GM19193 (cell line): ENCODE results near the gene FPR3.

ENCODE experiments used
- POLR2A ChIP-seq: IDR thresholded peaks from 4 replicates; pipeline ENCODE4 v1.6.1; 2011; ENCODE audit not compliant: insufficient read depth, insufficient read length; ENCODE audit errors: extremely low read depth

Gene FPR3

GRCh38 chr19:51797480-51797879, 2.5 kb downstream of the FPR3 start:
- no peak for TF ChIP-seq POLR2A

- no peak for TF ChIP-seq POLR2A
These were observed 3.1 kb downstream of the FPR3 start for GRCh38 chr19:51798062-51798461.

DNA sequence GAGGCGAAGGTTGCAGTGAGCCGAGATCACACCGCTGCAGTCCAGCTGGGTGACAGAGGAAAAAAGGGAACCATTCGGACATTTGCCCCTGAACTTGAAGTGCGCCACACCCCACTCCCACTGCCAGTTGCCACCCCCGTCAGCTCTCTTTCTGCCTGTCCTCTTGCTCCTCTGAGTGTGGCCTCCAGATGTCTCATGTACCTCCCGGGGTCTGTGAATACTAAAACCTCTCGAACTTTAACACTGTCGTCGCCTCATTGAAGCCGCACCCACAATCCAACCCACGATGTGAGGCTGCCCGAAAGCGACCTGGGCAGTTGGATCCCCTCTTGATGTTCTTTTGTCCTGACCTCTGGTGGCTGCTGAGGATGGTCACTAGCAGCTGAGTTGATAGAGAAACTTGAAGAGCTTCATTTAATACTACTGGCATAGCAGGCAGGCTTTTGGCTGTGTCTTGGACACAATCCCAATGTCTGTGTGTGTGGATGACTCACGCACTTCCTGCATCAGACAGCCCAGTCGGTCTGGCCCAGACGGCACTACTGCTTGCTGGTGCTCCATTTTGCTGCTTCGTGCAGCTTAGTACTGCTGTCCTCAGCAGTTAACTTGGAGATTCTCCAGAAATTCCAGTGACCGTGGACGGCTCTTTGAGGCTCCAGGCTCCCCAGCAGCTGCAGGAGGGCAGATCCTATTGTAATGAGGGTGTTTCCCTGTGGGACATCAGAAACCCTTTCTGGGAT, 4.2 kb downstream of the FPR3 start:
- no peak for TF ChIP-seq POLR2A

DNA sequence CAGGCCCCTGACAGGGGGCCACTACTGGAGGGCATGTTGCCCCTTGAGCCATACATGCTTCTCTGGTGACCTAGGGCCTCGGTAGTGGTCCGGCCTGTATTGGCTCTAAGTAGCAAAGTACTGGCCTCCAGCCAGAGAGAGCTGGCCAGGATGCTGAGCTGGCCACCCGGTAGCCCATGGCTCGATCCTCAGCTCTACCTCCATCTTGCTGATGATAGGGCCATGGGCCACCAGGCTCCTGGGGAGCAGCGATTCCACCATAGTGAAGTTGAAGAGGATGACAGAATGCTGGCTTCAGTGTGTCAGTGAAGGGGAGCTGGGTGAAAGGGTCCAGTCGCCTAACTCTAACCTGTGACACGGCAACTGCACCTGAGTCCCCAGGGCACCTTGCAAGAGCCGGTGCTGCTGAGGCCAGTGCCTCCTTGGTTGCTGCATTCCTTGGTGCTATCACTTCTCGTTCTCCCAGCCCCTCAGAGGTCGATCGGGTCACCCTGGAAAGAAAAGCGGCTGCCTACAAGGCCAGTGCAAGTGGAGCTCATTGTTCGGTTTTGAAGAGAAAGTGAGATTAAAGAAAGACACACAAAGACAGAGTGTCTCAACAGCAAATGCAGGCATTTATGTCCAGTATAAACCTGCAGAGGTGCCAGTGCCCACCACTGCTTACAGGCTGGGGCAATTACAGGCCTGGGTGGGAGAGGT, 5.0 kb downstream of the FPR3 start:
- TF ChIP-seq POLR2A = no peak

GRCh38 chr19:51800473-51801244, 5.7 kb downstream of the FPR3 start:
- no peak for TF ChIP-seq POLR2A

DNA sequence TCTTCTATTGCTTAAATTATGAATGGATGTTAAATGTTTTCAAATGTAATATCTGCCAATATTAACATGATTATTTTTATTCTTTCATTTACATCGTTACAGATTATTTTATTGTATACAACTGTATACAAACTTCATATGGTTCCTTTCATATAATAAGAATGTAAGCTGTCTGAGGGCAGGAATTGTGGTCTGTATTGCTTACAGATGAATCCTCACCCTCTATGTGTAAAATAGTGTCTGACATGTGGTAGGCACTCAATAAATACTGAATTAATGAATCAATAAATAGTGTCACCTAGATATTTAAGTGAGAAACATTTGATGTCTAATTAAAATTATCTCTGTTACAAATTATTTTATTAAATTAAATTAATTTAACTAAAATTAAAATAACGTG, 7.8 kb downstream of the FPR3 start:
- no peak for TF ChIP-seq POLR2A

DNA sequence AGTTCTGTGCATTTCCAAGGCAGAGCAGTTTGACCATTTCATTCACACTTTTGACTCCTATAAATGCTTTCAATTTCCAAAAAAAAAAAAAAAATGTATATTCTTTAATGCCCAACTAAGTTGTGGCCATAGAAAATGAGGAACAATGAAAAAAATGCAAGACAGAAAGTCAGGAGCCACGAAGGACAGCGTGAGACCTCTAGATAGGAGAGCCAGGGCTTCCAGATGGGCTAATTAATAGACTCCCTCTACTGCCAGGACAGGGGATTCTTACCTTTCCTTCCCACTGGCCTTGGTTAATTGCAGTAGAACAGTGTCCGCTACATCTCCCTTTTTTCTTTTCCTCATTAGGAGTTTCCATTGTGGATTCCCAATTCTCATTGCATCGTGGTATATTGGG, 8.6 kb downstream of the FPR3 start:
- TF ChIP-seq POLR2A = no peak

- TF ChIP-seq POLR2A = no peak
These were observed 9.0 kb downstream of the FPR3 start for GRCh38 chr19:51803967-51804366.

GRCh38 chr19:51807111-51807701, 12.2 kb downstream of the FPR3 start:
- TF ChIP-seq POLR2A = no peak

GRCh38 chr19:51807925-51808324, 13.0 kb downstream of the FPR3 start:
- TF ChIP-seq POLR2A = no peak

DNA sequence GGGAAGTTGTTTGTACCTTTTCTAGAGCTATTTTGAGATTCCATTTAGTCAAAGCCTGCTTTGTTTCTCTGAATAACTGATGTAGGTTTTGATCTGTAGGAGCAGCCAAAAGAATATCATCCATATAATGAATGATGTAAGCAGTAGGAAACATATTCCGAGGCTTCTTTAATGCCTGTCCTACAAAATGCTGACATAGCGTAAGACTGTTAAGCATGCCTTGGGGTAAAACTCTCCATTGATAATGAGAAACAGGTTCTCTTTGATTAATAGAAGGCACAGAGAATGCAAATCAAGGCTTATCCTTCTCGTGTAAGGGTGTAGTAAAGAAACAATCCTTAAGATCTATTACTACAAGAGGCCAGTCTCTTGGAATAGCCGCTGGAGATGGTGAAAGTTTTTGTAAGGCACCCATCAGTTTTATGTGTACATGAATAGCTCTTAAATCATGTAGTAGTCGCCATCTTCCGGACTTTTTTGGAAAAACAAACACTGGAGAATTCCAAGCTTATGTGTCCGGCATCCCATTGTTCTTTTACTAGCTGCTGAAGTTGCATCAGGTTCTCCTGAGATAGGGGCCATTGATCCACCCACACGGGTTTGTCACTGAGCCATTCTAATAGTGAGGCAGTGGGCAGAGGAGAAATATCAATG, 13.5 kb downstream of the FPR3 start:
- no peak for TF ChIP-seq POLR2A

GRCh38 chr19:51809787-51810186, 14.8 kb downstream of the FPR3 start:
- no peak for TF ChIP-seq POLR2A

GRCh38 chr19:51810223-51810622, 15.3 kb downstream of the FPR3 start:
- no peak for TF ChIP-seq POLR2A

DNA sequence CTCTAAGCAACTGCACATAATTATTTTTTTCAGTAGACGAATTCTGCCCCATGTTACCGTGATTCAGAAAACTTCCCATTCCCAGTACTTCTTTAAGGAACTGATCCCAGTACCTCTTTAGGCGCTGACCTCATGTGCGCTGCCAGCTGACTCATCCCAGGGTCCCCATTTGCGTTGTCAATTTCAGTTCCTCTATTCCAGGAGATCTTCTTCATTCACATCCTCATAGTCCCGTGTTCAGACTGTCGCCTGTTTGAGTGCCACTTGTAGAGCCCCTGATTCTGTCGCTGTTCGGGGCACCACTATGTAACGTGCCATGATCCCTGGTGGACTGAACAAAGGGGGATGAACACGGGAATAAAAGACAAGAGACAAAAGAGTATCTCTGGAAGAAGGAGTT, 16.4 kb downstream of the FPR3 start:
- no peak for TF ChIP-seq POLR2A

DNA sequence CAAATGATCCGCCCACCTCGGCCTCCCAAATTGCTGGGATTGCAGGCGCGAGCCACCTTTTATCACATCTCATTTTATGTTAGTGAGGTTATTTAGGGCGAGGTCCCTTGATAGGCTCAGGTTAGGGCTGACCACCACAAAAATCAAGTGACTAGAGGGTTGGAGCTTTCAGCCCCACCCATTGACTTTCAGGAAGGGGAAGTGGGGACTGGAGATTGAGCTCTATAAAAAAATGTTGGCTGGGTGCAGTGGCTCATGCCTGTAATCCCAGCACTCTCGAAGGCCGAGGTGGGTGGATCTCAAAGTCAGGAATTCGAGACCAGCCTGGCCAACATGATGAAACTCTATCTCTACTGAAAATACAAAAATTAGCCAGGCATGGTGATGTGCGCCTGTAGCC, 20.1 kb downstream of the FPR3 start:
- no peak for TF ChIP-seq POLR2A

- TF ChIP-seq POLR2A = no peak
These were observed 21.8 kb downstream of the FPR3 start for GRCh38 chr19:51816711-51817110.

DNA sequence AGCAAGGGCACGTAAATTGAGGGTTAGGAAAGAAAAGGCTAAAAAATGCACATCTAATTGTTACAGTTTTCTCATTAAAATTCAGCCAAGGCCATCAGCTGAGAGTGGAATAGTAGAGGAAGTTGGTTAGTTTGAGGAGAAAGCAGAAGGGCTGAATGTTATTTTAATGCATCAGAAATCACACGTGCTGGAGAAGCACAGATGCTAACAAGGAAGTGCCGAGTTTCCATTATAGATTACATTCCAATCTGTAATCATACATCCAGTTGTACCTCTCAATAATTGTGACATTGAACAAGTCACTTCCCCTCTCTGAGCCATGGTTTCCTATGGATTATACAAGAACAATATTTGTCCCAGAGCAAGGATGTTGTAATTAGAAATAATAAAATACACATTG, 25.1 kb downstream of the FPR3 start:
- no peak for TF ChIP-seq POLR2A
